CD14-positive monocyte (primary cell): ENCODE data around the gene TUBB. TPM values are rescaled to one million over a fixed set of nuclear protein-coding genes. Genes with fewer than 3 reads are reported as not detected.
A peak's percentile ranks its signal among the peaks of the same experiment; 100 is the strongest.
"Not testable (repeated sequence)": the region's sequence is repeated elsewhere in the genome, so short reads cannot be mapped to it uniquely, and the experiment has no call there.

Source experiments
- DNase-seq, 3 donors: peaks; one replicate each; pipeline ENCODE4 v3.0.0-alpha.2; 2011 to 2022
- H2AFZ ChIP-seq: 2 replicates; pipeline ENCODE4 v1.6.0; 2012; ENCODE audit warnings: mild to moderate bottlenecking, low read depth, low read length, inconsistent platforms; ENCODE audit not compliant: insufficient read depth, poor library complexity, severe bottlenecking
- H3K27ac ChIP-seq, 2 donors: 1 replicate in 1 of 2; 2 replicates in 1 of 2; pipeline ENCODE4 v1.5.1; 2012 to 2013; ENCODE audit warnings: low read length in 2 of 2, control low read depth in 1 of 2, inconsistent platforms in 1 of 2, low read depth in 1 of 2, mild to moderate bottlenecking in 1 of 2
- H3K27me3 ChIP-seq, 2 donors: one replicate each; pipeline versions ENCODE4 v1.6.0 to v1.6.1; 2011 to 2013; ENCODE audit warnings: low read length in 2 of 2; ENCODE audit not compliant: control insufficient read depth in 2 of 2, insufficient read depth in 2 of 2
- H3K36me3 ChIP-seq, 2 donors: replicated peaks in 1 of 2; 1 replicate in 1 of 2; 2 replicates in 1 of 2; pipeline versions ENCODE4 v1.5.1 to v1.6.1; 2012 to 2013; ENCODE audit warnings: low read length in 2 of 2, control low read depth in 1 of 2, inconsistent platforms in 1 of 2, mild to moderate bottlenecking in 1 of 2; ENCODE audit not compliant: insufficient read depth in 2 of 2, control insufficient read depth in 1 of 2
- H3K4me1 ChIP-seq, 2 donors: 1 replicate in 1 of 2; 2 replicates in 1 of 2; pipeline versions ENCODE4 v1.5.1 to v1.6.1; 2012 to 2013; ENCODE audit warnings: low read length in 2 of 2, control low read depth in 1 of 2, inconsistent platforms in 1 of 2, mild to moderate bottlenecking in 1 of 2, moderate library complexity in 1 of 2; ENCODE audit not compliant: insufficient read depth in 2 of 2, control insufficient read depth in 1 of 2
- H3K4me2 ChIP-seq: replicated peaks from 2 replicates; pipeline ENCODE3; 2012; ENCODE audit warnings: low read length, moderate library complexity, mild to moderate bottlenecking; ENCODE audit not compliant: poor library complexity, severe bottlenecking; ENCODE audit errors: extremely low read depth
- H3K4me3 ChIP-seq, 3 experiments: fragments of 200-600 bp in 1 of 3; sonication (generic) in 1 of 3; replicated peaks in 1 of 3; 1 replicate in 2 of 3; 2 replicates in 1 of 3; pipeline ENCODE4 v1.5.1; 2011 to 2013; ENCODE audit warnings: low read length in 3 of 3, mild to moderate bottlenecking in 3 of 3, control low read depth in 2 of 3, low read depth in 2 of 3, inconsistent platforms in 1 of 3, moderate library complexity in 1 of 3
- H3K79me2 ChIP-seq: 2 replicates; pipeline ENCODE4 v1.6.0; 2012; ENCODE audit warnings: mild to moderate bottlenecking, control low read depth, inconsistent platforms, low read length, moderate library complexity; ENCODE audit not compliant: insufficient read depth
- H3K9ac ChIP-seq: 2 replicates; pipeline ENCODE4 v1.6.0; 2017; ENCODE audit warnings: low read length, mild to moderate bottlenecking; ENCODE audit not compliant: insufficient read depth, poor library complexity, severe bottlenecking
- H3K9me3 ChIP-seq, 2 donors: replicated peaks in 1 of 2; 1 replicate in 1 of 2; 2 replicates in 1 of 2; pipeline versions ENCODE4 v1.5.1 to v1.6.1; 2012 to 2013; ENCODE audit warnings: low read length in 2 of 2, control low read depth in 1 of 2; ENCODE audit not compliant: control insufficient read depth in 1 of 2, insufficient read depth in 1 of 2
- H4K20me1 ChIP-seq: 2 replicates; pipeline ENCODE4 v1.6.0; 2012; ENCODE audit warnings: mild to moderate bottlenecking, low read length, control low read depth, moderate library complexity; ENCODE audit not compliant: insufficient read depth
- H3K27ac Mint-ChIP-seq, 7 donors: one replicate each; pipeline ENCODE4 v1.8.0; 2020; ENCODE audit warnings: mild to moderate bottlenecking in 7 of 7, mixed read lengths in 7 of 7, moderate library complexity in 6 of 7, inconsistent platforms in 2 of 7
- H3K27me3 Mint-ChIP-seq, 3 donors: one replicate each; pipeline ENCODE4 v1.8.0; 2021 to 2022; ENCODE audit warnings: low read depth in 3 of 3, mild to moderate bottlenecking in 3 of 3, mixed read lengths in 3 of 3, moderate library complexity in 3 of 3, inconsistent platforms in 1 of 3
- H3K36me3 Mint-ChIP-seq, 2 donors: one replicate each; pipeline ENCODE4 v1.8.0; 2020; ENCODE audit warnings: mixed read lengths in 2 of 2, inconsistent platforms in 1 of 2, mild to moderate bottlenecking in 1 of 2
- H3K4me1 Mint-ChIP-seq: one replicate; pipeline ENCODE4 v1.8.0; 2020; ENCODE audit warnings: mild to moderate bottlenecking, mixed read lengths
- H3K4me3 Mint-ChIP-seq, 2 donors: one replicate each; pipeline ENCODE4 v1.8.0; 2020; ENCODE audit warnings: mild to moderate bottlenecking in 2 of 2, mixed read lengths in 2 of 2, moderate library complexity in 1 of 2
- H3K9me3 Mint-ChIP-seq, 7 donors: one replicate each; pipeline ENCODE4 v1.8.0; 2020 to 2022; ENCODE audit warnings: mixed read lengths in 7 of 7, mild to moderate bottlenecking in 6 of 7, moderate library complexity in 6 of 7, inconsistent platforms in 2 of 7
- CTCF ChIP-seq: fragments of 200-600 bp; IDR thresholded peaks from one replicate; pipeline ENCODE4 v1.8.0; 2022; ENCODE audit warnings: antibody characterized with exemption, mild to moderate bottlenecking
- WGBS: methylation state at CpG from one replicate; pipeline ENCODE4 v1.1.5; 2013; ENCODE audit warnings: missing lambda C conversion rate; ENCODE audit not compliant: insufficient coverage; 5-methylcytosine and 5-hydroxymethylcytosine counted together
- intact Hi-C, 2 donors: fragments of 100-400 bp; cut with micrococcal nuclease; formaldehyde crosslinking; loops; one replicate each; pipeline versions ENCODE4 v1.15.0 to v1.15.1; 2023
- polyA plus RNA-seq, 3 donors: library from polyadenylated mRNA; depleted of rRNA in 1 of 3; unstranded in 2 of 3; stranded (reverse) in 1 of 3; fragments of 300-500 nt in 2 of 3; fragments of >200 nt in 1 of 3; fragmentation: Illumina TruSeq in 2 of 3; gene quantifications; 1 replicate in 2 of 3; 2 replicates in 1 of 3; pipeline ENCODE4 v1.2.3, GENCODE V29; 2012 to 2021

TUBB gene
- polyA plus RNA-seq, 3 donors: 48.4 to 130 (median 57.0) TPM

- no peaks in the 10 kb centered on the region for H3K9me3 ChIP-seq
- no peaks in the 10 kb centered on the region for H4K20me1 ChIP-seq
- H3K79me2 ChIP-seq: no peaks in the 10 kb centered on the region
- no peak overlapping the region for H3K9ac ChIP-seq
- Mint-ChIP-seq H3K9me3 (peaks cover 0 to 3% (median 0%) of the 10 kb centered on the region in 7 donors), H3K4me3 (no peak overlapping the region), H3K36me3 (peaks cover 0 to 5% of the 10 kb centered on the region in 2 donors), H3K4me1 (peaks cover 57% of the 10 kb centered on the region), H3K27me3 (peaks cover 3 to 8% (median 5%) of the 10 kb centered on the region in 3 donors), H3K27ac (no peak overlapping the region)
- H2AFZ ChIP-seq: no peak overlapping the region
- no peaks in the 10 kb centered on the region for H3K27me3 ChIP-seq
- no peak overlapping the region for H3K4me3 ChIP-seq
- H3K27ac ChIP-seq: no peak overlapping the region
- TF ChIP-seq CTCF: no peak
- no peak overlapping the region for H3K4me2 ChIP-seq
- no peaks in the 10 kb centered on the region for H3K36me3 ChIP-seq
- intact Hi-C loops: no loop called here
- WGBS: no CpG with 5 or more reads among the region's 3 CpGs
- DNase-seq: no peak
- peaks cover 46 to 51% of the 10 kb centered on the region in 2 donors for H3K4me1 ChIP-seq
Observed at GRCh38 chr6:30754631-30755030, 34.5 kb downstream of the TUBB start.

- H2AFZ ChIP-seq, H3K27me3 ChIP-seq, H3K36me3 ChIP-seq, H3K27ac ChIP-seq, H3K9ac ChIP-seq, DNase-seq, H3K79me2 ChIP-seq, H4K20me1 ChIP-seq, H3K36me3 Mint-ChIP-seq, H3K4me2 ChIP-seq, H3K9me3 ChIP-seq, H3K4me3 ChIP-seq, H3K9me3 Mint-ChIP-seq, H3K4me3 Mint-ChIP-seq, intact Hi-C loops: not testable (repeated sequence)
- Mint-ChIP-seq H3K4me1 (peaks cover 63% of the 10 kb centered on the region), H3K27ac (peak overlapping the region in 1 of 7 donors; percentile 69), H3K27me3 (peaks cover 3 to 12% (median 9%) of the 10 kb centered on the region in 3 donors)
- peaks cover 55 to 58% of the 10 kb centered on the region in 2 donors for H3K4me1 ChIP-seq
- 100% methylated on average over 2 of the region's 7 CpGs for WGBS
Observed at GRCh38 chr6:30756405-30757003, 36.4 kb downstream of the TUBB start.
